Transverse colon (tissue), 3 donors: ENCODE measurements around the gene OR2V1.
"Not testable (repeated sequence)": the region's sequence is repeated elsewhere in the genome, so short reads cannot be mapped to it uniquely, and the experiment has no call there.

Source experiments
- CTCF ChIP-seq, 5 experiments: fragments of 200-600 bp in 3 of 5; fragments of 450-650 bp in 2 of 5; sonication (generic) in 3 of 5; IDR thresholded peaks; 1 replicate in 2 of 5; 2 replicates in 3 of 5; pipeline ENCODE4 v1.5.1; 2016 to 2017; ENCODE audit warnings: antibody characterized with exemption in 5 of 5, inconsistent platforms in 3 of 5, mild to moderate bottlenecking in 2 of 5, moderate library complexity in 1 of 5
- POLR2A ChIP-seq: fragments of 450-650 bp; IDR thresholded peaks from one replicate; pipeline ENCODE4 v1.6.1; 2016; ENCODE audit warnings: antibody characterized with exemption, mild to moderate bottlenecking, moderate library complexity

- TF ChIP-seq CTCF (IDR thresholded peaks at IDR 0.05); POLR2A: not testable (repeated sequence)
Measured at GRCh38 chr5:181104606-181105390, 26.2 kb downstream of the OR2V1 start.
